ENCODE results near the gene WARS2.

The WARS2 gene

DNA sequence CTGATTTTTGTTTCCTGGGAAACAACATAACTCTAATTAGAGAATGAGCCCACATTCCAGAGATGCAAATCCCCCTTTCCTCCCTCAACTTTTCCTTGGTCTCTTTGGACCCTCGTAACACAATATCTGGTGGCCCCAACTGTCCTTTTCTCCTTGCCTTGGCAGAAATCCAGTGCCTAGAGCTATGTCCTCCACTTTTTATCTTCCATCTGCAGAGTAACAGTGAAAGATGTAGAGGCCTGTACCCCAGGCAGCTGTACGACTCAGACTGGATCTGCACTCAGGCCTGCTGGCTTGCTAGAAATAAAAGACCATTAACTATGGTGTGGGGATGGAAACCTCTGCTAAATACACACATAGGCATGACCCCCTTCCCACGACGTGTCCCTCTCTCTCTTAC is 72.0 kb downstream of the WARS2 start:
- no peak for TF ChIP-seq TEAD4 (IDR thresholded peaks at IDR 0.05)
- TF ChIP-seq TCF12 (IDR thresholded peaks at IDR 0.05; ENCODE audit: low read depth), result no peak
- TF ChIP-seq ZBTB7A (IDR thresholded peaks at IDR 0.05; ENCODE audit: low read depth), result no peak
- no peak for TF ChIP-seq CREB1 (IDR thresholded peaks at IDR 0.05; ENCODE audit: low read depth)
- TF ChIP-seq, protein P1, sequence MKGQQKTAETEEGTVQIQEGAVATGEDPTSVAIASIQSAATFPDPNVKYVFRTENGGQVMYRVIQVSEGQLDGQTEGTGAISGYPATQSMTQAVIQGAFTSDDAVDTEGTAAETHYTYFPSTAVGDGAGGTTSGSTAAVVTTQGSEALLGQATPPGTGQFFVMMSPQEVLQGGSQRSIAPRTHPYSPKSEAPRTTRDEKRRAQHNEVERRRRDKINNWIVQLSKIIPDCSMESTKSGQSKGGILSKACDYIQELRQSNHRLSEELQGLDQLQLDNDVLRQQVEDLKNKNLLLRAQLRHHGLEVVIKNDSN (IDR thresholded peaks at IDR 0.05), result no peak
- TF ChIP-seq EGR1 (IDR thresholded peaks at IDR 0.05), result no peak

DNA sequence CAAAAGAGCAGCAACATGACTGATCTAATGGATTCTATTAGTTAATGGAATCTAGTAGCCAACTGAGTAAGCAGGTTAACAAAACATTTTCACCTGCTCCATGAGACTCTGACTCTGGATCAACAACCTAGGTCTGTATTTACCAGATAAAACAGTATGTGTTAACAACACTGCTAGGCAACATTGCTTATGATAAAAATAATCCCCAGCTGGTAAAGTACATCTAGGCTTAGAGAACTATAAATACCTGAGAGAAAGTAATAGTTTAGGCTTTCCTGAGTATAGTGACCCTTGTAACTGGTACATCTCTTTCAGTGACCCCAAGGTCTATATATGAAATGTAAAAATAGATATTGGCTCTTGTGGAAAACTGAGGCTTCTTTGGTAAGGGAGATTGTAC is 78.8 kb downstream of the WARS2 start:
- TF ChIP-seq, protein P2, sequence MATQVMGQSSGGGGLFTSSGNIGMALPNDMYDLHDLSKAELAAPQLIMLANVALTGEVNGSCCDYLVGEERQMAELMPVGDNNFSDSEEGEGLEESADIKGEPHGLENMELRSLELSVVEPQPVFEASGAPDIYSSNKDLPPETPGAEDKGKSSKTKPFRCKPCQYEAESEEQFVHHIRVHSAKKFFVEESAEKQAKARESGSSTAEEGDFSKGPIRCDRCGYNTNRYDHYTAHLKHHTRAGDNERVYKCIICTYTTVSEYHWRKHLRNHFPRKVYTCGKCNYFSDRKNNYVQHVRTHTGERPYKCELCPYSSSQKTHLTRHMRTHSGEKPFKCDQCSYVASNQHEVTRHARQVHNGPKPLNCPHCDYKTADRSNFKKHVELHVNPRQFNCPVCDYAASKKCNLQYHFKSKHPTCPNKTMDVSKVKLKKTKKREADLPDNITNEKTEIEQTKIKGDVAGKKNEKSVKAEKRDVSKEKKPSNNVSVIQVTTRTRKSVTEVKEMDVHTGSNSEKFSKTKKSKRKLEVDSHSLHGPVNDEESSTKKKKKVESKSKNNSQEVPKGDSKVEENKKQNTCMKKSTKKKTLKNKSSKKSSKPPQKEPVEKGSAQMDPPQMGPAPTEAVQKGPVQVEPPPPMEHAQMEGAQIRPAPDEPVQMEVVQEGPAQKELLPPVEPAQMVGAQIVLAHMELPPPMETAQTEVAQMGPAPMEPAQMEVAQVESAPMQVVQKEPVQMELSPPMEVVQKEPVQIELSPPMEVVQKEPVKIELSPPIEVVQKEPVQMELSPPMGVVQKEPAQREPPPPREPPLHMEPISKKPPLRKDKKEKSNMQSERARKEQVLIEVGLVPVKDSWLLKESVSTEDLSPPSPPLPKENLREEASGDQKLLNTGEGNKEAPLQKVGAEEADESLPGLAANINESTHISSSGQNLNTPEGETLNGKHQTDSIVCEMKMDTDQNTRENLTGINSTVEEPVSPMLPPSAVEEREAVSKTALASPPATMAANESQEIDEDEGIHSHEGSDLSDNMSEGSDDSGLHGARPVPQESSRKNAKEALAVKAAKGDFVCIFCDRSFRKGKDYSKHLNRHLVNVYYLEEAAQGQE (IDR thresholded peaks at IDR 0.05; ENCODE audit: low read depth), result no peak
- TF ChIP-seq YY1 (IDR thresholded peaks at IDR 0.05; ENCODE audit: low read depth), result no peak
- TF ChIP-seq EP300 (IDR thresholded peaks at IDR 0.05; ENCODE audit: borderline replicate concordance), result no peak
- TF ChIP-seq NFIC (IDR thresholded peaks at IDR 0.05), result no peak
- TF ChIP-seq CREB1 (IDR thresholded peaks at IDR 0.05; ENCODE audit: low read depth), result no peak
- no peak for TF ChIP-seq TCF12 (IDR thresholded peaks at IDR 0.05; ENCODE audit: low read depth)
- no peak for TF ChIP-seq EGR1 (IDR thresholded peaks at IDR 0.05)
- no peak for TF ChIP-seq ZBTB7A (IDR thresholded peaks at IDR 0.05; ENCODE audit: low read depth)
- no peak for TF ChIP-seq TEAD4 (IDR thresholded peaks at IDR 0.05)
- TF ChIP-seq, protein P1 (IDR thresholded peaks at IDR 0.05), result no peak
- TF ChIP-seq RAD21 (IDR thresholded peaks at IDR 0.05; ENCODE audit: low read depth), result no peak
- TF ChIP-seq FOXM1 (IDR thresholded peaks at IDR 0.05; ENCODE audit: borderline replicate concordance, low read depth), result no peak
- no peak for TF ChIP-seq TAF1 (IDR thresholded peaks at IDR 0.05; ENCODE audit: low read depth)
- TF ChIP-seq, protein P3, sequence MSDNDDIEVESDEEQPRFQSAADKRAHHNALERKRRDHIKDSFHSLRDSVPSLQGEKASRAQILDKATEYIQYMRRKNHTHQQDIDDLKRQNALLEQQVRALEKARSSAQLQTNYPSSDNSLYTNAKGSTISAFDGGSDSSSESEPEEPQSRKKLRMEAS (IDR thresholded peaks at IDR 0.05), result no peak
- no peak for TF ChIP-seq CEBPB (IDR thresholded peaks at IDR 0.05)

DNA sequence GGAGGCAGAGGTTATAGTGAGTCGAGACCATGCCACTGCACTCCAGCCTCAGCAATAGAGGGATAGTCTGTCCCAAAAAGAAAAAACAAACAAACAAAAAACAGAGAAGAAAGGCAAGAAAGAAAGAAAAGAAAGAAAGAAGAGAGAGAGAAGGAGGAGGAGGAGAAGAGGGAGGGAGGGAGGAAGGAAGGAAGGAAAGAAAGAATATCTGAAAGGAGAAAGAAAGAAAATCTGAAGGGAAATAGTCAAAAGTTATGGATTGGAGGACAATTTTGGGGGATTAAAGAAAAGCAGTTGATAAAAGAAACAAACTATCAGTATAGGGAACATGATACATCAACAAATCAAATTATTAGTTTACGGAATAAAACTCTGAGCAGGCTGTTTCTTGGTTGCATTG is 84.9 kb downstream of the WARS2 start:
- TF ChIP-seq ZBTB7A (IDR thresholded peaks at IDR 0.05; ENCODE audit: low read depth) (no peak), FOXM1 (IDR thresholded peaks at IDR 0.05; ENCODE audit: borderline replicate concordance, low read depth) (no peak), NFIC (IDR thresholded peaks at IDR 0.05) (no peak), RAD21 (IDR thresholded peaks at IDR 0.05; ENCODE audit: low read depth) (no peak), EGR1 (IDR thresholded peaks at IDR 0.05) (no peak), YY1 (IDR thresholded peaks at IDR 0.05; ENCODE audit: low read depth) (no peak), TEAD4 (IDR thresholded peaks at IDR 0.05) (no peak), EP300 (IDR thresholded peaks at IDR 0.05; ENCODE audit: borderline replicate concordance) (no peak), CEBPB (IDR thresholded peaks at IDR 0.05) (no peak)

DNA sequence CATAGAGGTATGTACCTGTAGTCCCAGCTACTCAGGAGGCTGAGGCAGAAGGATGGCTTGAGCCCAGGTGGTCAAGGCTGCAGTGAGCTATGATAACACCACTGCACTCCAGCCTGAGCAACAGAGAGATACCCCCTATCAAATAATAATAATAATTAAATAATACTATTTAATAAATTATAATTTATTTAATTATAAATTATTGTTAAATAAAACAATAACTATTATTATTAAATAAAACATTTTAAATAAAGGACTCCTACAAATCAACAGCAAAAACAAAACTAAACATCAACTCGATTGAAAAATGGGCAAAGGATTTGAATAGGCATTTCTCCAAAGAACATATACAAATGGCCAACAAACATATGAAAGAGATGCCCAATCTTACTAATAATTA is 86.5 kb downstream of the WARS2 start:
- TF ChIP-seq EP300 (IDR thresholded peaks at IDR 0.05; ENCODE audit: borderline replicate concordance) (no peak), FOXM1 (IDR thresholded peaks at IDR 0.05; ENCODE audit: borderline replicate concordance, low read depth) (no peak), NFIC (IDR thresholded peaks at IDR 0.05) (no peak), ZBTB7A (IDR thresholded peaks at IDR 0.05; ENCODE audit: low read depth) (no peak), YY1 (IDR thresholded peaks at IDR 0.05; ENCODE audit: low read depth) (no peak), CEBPB (IDR thresholded peaks at IDR 0.05) (no peak), TAF1 (IDR thresholded peaks at IDR 0.05; ENCODE audit: low read depth) (no peak), CREB1 (IDR thresholded peaks at IDR 0.05; ENCODE audit: low read depth) (no peak), TCF12 (IDR thresholded peaks at IDR 0.05; ENCODE audit: low read depth) (no peak), EGR1 (IDR thresholded peaks at IDR 0.05) (no peak), TEAD4 (IDR thresholded peaks at IDR 0.05) (no peak), RAD21 (IDR thresholded peaks at IDR 0.05; ENCODE audit: low read depth) (no peak)
- TF ChIP-seq, protein P3 (IDR thresholded peaks at IDR 0.05), result no peak
- TF ChIP-seq, protein P1 (IDR thresholded peaks at IDR 0.05), result no peak
- TF ChIP-seq, protein P2 (IDR thresholded peaks at IDR 0.05; ENCODE audit: low read depth), result no peak

DNA sequence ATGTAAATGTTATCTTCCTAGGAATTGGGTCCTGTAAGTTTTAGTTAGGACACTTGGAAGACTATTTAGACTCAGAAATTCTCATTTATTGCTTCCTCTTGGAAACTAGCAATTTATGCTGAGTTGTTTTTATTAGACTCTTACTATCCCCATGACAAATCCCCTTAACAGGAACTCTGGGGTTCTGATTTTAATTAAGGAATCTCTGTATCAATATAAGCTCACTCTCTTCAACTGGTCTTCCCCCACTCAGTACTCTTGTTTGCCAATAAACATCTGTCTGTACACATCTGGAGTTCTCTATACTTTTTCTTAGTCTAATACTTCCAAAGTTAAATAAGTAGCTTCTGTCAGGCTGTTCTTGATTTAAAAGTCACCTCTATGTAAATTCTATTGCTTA is 88.2 kb downstream of the WARS2 start:
- TF ChIP-seq EP300 (IDR thresholded peaks at IDR 0.05; ENCODE audit: borderline replicate concordance), result no peak
- no peak for TF ChIP-seq TAF1 (IDR thresholded peaks at IDR 0.05; ENCODE audit: low read depth)
- no peak for TF ChIP-seq YY1 (IDR thresholded peaks at IDR 0.05; ENCODE audit: low read depth)
- TF ChIP-seq, protein P1 (IDR thresholded peaks at IDR 0.05), result no peak
- no peak for TF ChIP-seq ZBTB7A (IDR thresholded peaks at IDR 0.05; ENCODE audit: low read depth)
- TF ChIP-seq, protein P3 (IDR thresholded peaks at IDR 0.05), result no peak
- TF ChIP-seq, protein P2 (IDR thresholded peaks at IDR 0.05; ENCODE audit: low read depth), result no peak
- TF ChIP-seq FOXM1 (IDR thresholded peaks at IDR 0.05; ENCODE audit: borderline replicate concordance, low read depth), result no peak
- TF ChIP-seq RAD21 (IDR thresholded peaks at IDR 0.05; ENCODE audit: low read depth), result no peak
